NCI-H774 (cell line): ENCODE measurements around the gene DMAP1.

Source experiments
- DNase-seq: peaks from one replicate; lab custom pipeline; 2025; lab: John Stamatoyannopoulos, UW

The DMAP1 gene

GRCh38 chr1:44254392-44254910, 41.2 kb downstream of the DMAP1 start:
- no peak for DNase-seq

GRCh38 chr1:44256762-44257554, 43.7 kb downstream of the DMAP1 start:
- no peak for DNase-seq

GRCh38 chr1:44259090-44259489, 45.8 kb downstream of the DMAP1 start:
- DNase-seq, result no peak

GRCh38 chr1:44260792-44261170, 47.5 kb downstream of the DMAP1 start:
- DNase-seq, result no peak

GRCh38 chr1:44261171-44261817, 48.0 kb downstream of the DMAP1 start:
- DNase-seq, result no peak

GRCh38 chr1:44261962-44262361, 48.7 kb downstream of the DMAP1 start:
- no peak for DNase-seq

- DNase-seq, result no peak
Measured at GRCh38 chr1:44262414-44262813, 49.1 kb downstream of the DMAP1 start.

- no peak for DNase-seq
Measured at GRCh38 chr1:44262816-44263567, 49.7 kb downstream of the DMAP1 start.

- no peak for DNase-seq
Measured at GRCh38 chr1:44263568-44264450, 50.5 kb downstream of the DMAP1 start.

- no peak for DNase-seq
Measured at GRCh38 chr1:44264451-44264771, 51.1 kb downstream of the DMAP1 start.

GRCh38 chr1:44265656-44266358, 52.5 kb downstream of the DMAP1 start:
- DNase-seq, result no peak

- peak; percentile 50 for DNase-seq
Measured at GRCh38 chr1:44266400-44267344, 53.4 kb downstream of the DMAP1 start.

- DNase-seq, result peak; percentile 91
Measured at GRCh38 chr1:44267438-44267837, 54.2 kb downstream of the DMAP1 start.

- DNase-seq, result no peak
Measured at GRCh38 chr1:44268054-44268453, 54.8 kb downstream of the DMAP1 start.
